NT2/D1 (cell line): ENCODE data around the gene SHB.

Experiments
- SUZ12 ChIP-seq: IDR thresholded peaks from 2 replicates; pipeline ENCODE4 v1.6.1; 2011; ENCODE audit not compliant: insufficient read length, insufficient read depth; ENCODE audit errors: extremely low read depth
- YY1 ChIP-seq: IDR thresholded peaks from 2 replicates; pipeline ENCODE4 v1.6.1; 2011; ENCODE audit not compliant: insufficient read length, insufficient read depth
- ZNF274 ChIP-seq: IDR thresholded peaks from 2 replicates; pipeline ENCODE4 v1.6.1; 2011; ENCODE audit warnings: mild to moderate bottlenecking, low read depth, low read length

GRCh38 chr9:37943345-37944265 is 125.4 kb downstream of the SHB start:
- TF ChIP-seq ZNF274, result no peak
- TF ChIP-seq YY1, result no peak
- TF ChIP-seq SUZ12, result no peak
